Erythroblast (primary cell): ENCODE results near the gene NSFL1C.

Experiments
- GATA1 ChIP-seq: IDR thresholded peaks from 2 replicates; pipeline ENCODE4 v1.6.1; 2011; ENCODE audit warnings: low read depth, mild to moderate bottlenecking, control low read depth, low read length, moderate library complexity
- POLR2A ChIP-seq: IDR thresholded peaks from 2 replicates; pipeline ENCODE4 v1.6.1; 2011; ENCODE audit warnings: mild to moderate bottlenecking, low read length

GRCh38 chr20:1397710-1398109 lies 68.9 kb downstream of the NSFL1C start:
- TF ChIP-seq POLR2A (no peak), GATA1 (no peak)
